WTC11 (cell line): ENCODE data around the gene PHLDB1. TPM values are rescaled to one million over a fixed set of nuclear protein-coding genes. Genes with fewer than 3 reads are reported as not detected.
"Not testable (repeated sequence)": the region's sequence is repeated elsewhere in the genome, so short reads cannot be mapped to it uniquely, and the experiment has no call there.

Experiments
- ATAC-seq: fragments of 200-7000 bp; cut with Tn5 transposase; 2 replicates; pipeline ENCODE4 v1.10.0; 2021; ENCODE audit warnings: mild to moderate bottlenecking, moderate library complexity
- CTCF ChIA-PET: fragments of 300-600 bp; sonication (Branson Sonifier 250); formaldehyde crosslinking; loops from one replicate; lab custom pipeline; 2021; ENCODE audit warnings: antibody characterized with exemption; lab: Charles Lee
- POLR2A ChIA-PET: fragments of 350-600 bp; sonication (Branson Sonifier 250); formaldehyde crosslinking; loops from one replicate; lab custom pipeline; 2021; ENCODE audit warnings: antibody characterized with exemption; lab: Charles Lee
- DNase-seq: peaks from one replicate; pipeline ENCODE4 v3.0.0; 2021; ENCODE audit warnings: low spot score
- H3K27ac Mint-ChIP-seq: 2 replicates; pipeline ENCODE4 v1.8.0; 2021; ENCODE audit warnings: mixed read lengths
- H3K27me3 Mint-ChIP-seq: 2 replicates; pipeline ENCODE4 v1.8.0; 2021; ENCODE audit warnings: low read depth, mild to moderate bottlenecking, moderate library complexity, mixed read lengths
- H3K36me3 Mint-ChIP-seq: 2 replicates; pipeline ENCODE4 v1.8.0; 2021; ENCODE audit warnings: mixed read lengths
- H3K4me1 Mint-ChIP-seq: 2 replicates; pipeline ENCODE4 v1.8.0; 2022; ENCODE audit warnings: mixed read lengths
- H3K4me3 Mint-ChIP-seq: 2 replicates; pipeline ENCODE4 v1.8.0; 2021; ENCODE audit warnings: mild to moderate bottlenecking, moderate library complexity, mixed read lengths
- H3K9me3 Mint-ChIP-seq: 2 replicates; pipeline ENCODE4 v1.8.0; 2021; ENCODE audit warnings: mixed read lengths
- ELF4 ChIP-seq: sonication (generic); formaldehyde crosslinking; IDR thresholded peaks from 2 replicates; pipeline ENCODE4 v1.8.1; 2022; ENCODE audit warnings: low read depth, mild to moderate bottlenecking, moderate library complexity, missing genetic modification reagents
- FOXP1 ChIP-seq: sonication (generic); formaldehyde crosslinking; IDR thresholded peaks from 2 replicates; pipeline ENCODE4 v1.8.0; 2022; ENCODE audit warnings: missing genetic modification reagents, mild to moderate bottlenecking, moderate library complexity, borderline replicate concordance
- GTF2I ChIP-seq: fragments of 250-450 bp; sonication (Bioruptor Pico); conservative IDR thresholded peaks from 2 replicates; pipeline ENCODE4 v1.4.0; 2021; ENCODE audit warnings: mild to moderate bottlenecking
- MXD4 ChIP-seq: fragments of 250-450 bp; sonication (Bioruptor Pico); IDR thresholded peaks from 2 replicates; pipeline ENCODE4 v1.8.0; 2021; ENCODE audit warnings: mild to moderate bottlenecking, moderate library complexity, borderline replicate concordance
- NR3C1 ChIP-seq: sonication (generic); formaldehyde crosslinking; conservative IDR thresholded peaks from 2 replicates; pipeline ENCODE4 v1.8.1; 2023; ENCODE audit warnings: low read depth, mild to moderate bottlenecking, missing genetic modification reagents
- ZNF121 ChIP-seq: sonication (generic); formaldehyde crosslinking; IDR thresholded peaks from 2 replicates; pipeline ENCODE4 v1.8.0; 2023; ENCODE audit warnings: missing genetic modification reagents
- ZNF232 ChIP-seq: sonication (generic); formaldehyde crosslinking; IDR thresholded peaks from 2 replicates; pipeline ENCODE4 v1.8.0; 2022; ENCODE audit warnings: mild to moderate bottlenecking, missing genetic modification reagents
- ZNF416 ChIP-seq: fragments of 250-450 bp; sonication (Bioruptor Pico); IDR thresholded peaks from 2 replicates; pipeline ENCODE4 v1.9.0; 2021; ENCODE audit warnings: mild to moderate bottlenecking, inconsistent platforms
- ZNF423 ChIP-seq: fragments of 250-450 bp; sonication (Bioruptor Pico); IDR thresholded peaks from 2 replicates; pipeline ENCODE4 v2.1.2; 2022; ENCODE audit warnings: mild to moderate bottlenecking, moderate library complexity
- ZNF671 ChIP-seq: fragments of 250-450 bp; sonication (Bioruptor Pico); IDR thresholded peaks from 2 replicates; pipeline ENCODE4 v1.8.0; 2021; ENCODE audit warnings: mild to moderate bottlenecking
- total RNA-seq: library from RNA; stranded (reverse); gene quantifications from 3 replicates; pipeline ENCODE4 v1.2.3, GENCODE V29; 2021
- TF ChIP-seq, protein P1 (sequence below): sonication (generic); formaldehyde crosslinking; IDR thresholded peaks from 2 replicates; pipeline ENCODE4 v1.8.0; 2022; ENCODE audit warnings: mild to moderate bottlenecking, missing genetic modification reagents
- TF ChIP-seq, protein P2 (sequence below): sonication (generic); formaldehyde crosslinking; IDR thresholded peaks from 2 replicates; pipeline ENCODE4 v1.8.1; 2022; ENCODE audit warnings: low read depth, missing genetic modification reagents, borderline replicate concordance
- TF ChIP-seq, protein P3 (sequence below): sonication (generic); formaldehyde crosslinking; IDR thresholded peaks from 2 replicates; pipeline ENCODE4 v1.8.0; 2022; ENCODE audit warnings: mild to moderate bottlenecking, missing genetic modification reagents
- TF ChIP-seq, protein P4 (sequence below): sonication (generic); formaldehyde crosslinking; IDR thresholded peaks from 2 replicates; pipeline ENCODE4 v1.8.1; 2023; ENCODE audit warnings: mild to moderate bottlenecking, moderate library complexity, missing genetic modification reagents
- TF ChIP-seq, protein P5 (sequence below): sonication (generic); formaldehyde crosslinking; IDR thresholded peaks from 2 replicates; pipeline ENCODE4 v1.8.0; 2022; ENCODE audit warnings: missing genetic modification reagents
- TF ChIP-seq, protein P6 (sequence below): fragments of 200-600 bp; IDR thresholded peaks from 2 replicates; pipeline ENCODE4 v1.8.0; 2022; ENCODE audit warnings: antibody characterized with exemption

Gene PHLDB1
- total RNA-seq, 1 experiment from 2014 or later, result 83.1 TPM

DNA sequence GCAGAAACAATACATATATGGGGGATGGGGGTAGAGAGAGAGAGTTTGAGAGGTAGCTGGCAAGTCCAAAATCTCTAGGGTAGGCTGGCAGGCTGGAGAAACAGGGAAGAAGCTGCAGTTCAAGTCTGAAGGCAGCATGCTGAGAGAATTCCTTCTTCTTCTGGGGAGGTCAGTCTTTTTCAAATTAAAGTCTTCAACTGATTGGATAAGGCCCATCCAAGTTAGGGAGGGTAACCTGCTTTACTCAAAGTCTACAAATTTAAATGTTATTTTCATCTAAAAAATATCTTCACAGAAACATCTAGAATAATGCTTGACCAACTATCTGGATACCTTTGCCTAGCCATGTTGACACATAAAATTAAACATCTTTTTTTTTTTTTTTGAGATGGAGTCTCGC, 75.0 kb downstream of the PHLDB1 start:
- peaks cover 8% of the 10 kb centered on the region for H3K27me3 Mint-ChIP-seq
- peaks cover 4% of the 10 kb centered on the region; the same call in 1 of the 2 replicates for H3K36me3 Mint-ChIP-seq
- no peak overlapping the region for H3K27ac Mint-ChIP-seq
- no peak overlapping the region for H3K4me3 Mint-ChIP-seq
- TF ChIP-seq ZNF232 (CRISPR knock-in tag), result no peak
- TF ChIP-seq FOXP1, result no peak
- no peak for TF ChIP-seq ZNF671 (CRISPR knock-in tag)
- TF ChIP-seq, protein P1, sequence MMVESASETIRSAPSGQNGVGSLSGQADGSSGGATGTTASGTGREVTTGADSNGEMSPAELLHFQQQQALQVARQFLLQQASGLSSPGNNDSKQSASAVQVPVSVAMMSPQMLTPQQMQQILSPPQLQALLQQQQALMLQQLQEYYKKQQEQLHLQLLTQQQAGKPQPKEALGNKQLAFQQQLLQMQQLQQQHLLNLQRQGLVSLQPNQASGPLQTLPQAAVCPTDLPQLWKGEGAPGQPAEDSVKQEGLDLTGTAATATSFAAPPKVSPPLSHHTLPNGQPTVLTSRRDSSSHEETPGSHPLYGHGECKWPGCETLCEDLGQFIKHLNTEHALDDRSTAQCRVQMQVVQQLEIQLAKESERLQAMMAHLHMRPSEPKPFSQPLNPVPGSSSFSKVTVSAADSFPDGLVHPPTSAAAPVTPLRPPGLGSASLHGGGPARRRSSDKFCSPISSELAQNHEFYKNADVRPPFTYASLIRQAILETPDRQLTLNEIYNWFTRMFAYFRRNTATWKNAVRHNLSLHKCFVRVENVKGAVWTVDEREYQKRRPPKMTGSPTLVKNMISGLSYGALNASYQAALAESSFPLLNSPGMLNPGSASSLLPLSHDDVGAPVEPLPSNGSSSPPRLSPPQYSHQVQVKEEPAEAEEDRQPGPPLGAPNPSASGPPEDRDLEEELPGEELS (CRISPR knock-in tag), result no peak
- no peak for TF ChIP-seq ZNF423 (CRISPR knock-in tag)
- TF ChIP-seq, protein P2, sequence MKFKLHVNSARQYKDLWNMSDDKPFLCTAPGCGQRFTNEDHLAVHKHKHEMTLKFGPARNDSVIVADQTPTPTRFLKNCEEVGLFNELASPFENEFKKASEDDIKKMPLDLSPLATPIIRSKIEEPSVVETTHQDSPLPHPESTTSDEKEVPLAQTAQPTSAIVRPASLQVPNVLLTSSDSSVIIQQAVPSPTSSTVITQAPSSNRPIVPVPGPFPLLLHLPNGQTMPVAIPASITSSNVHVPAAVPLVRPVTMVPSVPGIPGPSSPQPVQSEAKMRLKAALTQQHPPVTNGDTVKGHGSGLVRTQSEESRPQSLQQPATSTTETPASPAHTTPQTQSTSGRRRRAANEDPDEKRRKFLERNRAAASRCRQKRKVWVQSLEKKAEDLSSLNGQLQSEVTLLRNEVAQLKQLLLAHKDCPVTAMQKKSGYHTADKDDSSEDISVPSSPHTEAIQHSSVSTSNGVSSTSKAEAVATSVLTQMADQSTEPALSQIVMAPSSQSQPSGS, result no peak
- TF ChIP-seq ELF4 (CRISPR knock-in tag), result no peak
- no peak for TF ChIP-seq ZNF416 (CRISPR knock-in tag)
- TF ChIP-seq, protein P3, sequence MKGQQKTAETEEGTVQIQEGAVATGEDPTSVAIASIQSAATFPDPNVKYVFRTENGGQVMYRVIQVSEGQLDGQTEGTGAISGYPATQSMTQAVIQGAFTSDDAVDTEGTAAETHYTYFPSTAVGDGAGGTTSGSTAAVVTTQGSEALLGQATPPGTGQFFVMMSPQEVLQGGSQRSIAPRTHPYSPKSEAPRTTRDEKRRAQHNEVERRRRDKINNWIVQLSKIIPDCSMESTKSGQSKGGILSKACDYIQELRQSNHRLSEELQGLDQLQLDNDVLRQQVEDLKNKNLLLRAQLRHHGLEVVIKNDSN, result no peak
- no peak for TF ChIP-seq GTF2I
- TF ChIP-seq, protein P4, sequence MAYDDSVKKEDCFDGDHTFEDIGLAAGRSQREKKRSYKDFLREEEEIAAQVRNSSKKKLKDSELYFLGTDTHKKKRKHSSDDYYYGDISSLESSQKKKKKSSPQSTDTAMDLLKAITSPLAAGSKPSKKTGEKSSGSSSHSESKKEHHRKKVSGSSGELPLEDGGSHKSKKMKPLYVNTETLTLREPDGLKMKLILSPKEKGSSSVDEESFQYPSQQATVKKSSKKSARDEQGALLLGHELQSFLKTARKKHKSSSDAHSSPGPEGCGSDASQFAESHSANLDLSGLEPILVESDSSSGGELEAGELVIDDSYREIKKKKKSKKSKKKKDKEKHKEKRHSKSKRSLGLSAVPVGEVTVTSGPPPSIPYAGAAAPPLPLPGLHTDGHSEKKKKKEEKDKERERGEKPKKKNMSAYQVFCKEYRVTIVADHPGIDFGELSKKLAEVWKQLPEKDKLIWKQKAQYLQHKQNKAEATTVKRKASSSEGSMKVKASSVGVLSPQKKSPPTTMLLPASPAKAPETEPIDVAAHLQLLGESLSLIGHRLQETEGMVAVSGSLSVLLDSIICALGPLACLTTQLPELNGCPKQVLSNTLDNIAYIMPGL (CRISPR knock-in tag), result no peak
- TF ChIP-seq ZNF121, result no peak
- TF ChIP-seq, protein P5, sequence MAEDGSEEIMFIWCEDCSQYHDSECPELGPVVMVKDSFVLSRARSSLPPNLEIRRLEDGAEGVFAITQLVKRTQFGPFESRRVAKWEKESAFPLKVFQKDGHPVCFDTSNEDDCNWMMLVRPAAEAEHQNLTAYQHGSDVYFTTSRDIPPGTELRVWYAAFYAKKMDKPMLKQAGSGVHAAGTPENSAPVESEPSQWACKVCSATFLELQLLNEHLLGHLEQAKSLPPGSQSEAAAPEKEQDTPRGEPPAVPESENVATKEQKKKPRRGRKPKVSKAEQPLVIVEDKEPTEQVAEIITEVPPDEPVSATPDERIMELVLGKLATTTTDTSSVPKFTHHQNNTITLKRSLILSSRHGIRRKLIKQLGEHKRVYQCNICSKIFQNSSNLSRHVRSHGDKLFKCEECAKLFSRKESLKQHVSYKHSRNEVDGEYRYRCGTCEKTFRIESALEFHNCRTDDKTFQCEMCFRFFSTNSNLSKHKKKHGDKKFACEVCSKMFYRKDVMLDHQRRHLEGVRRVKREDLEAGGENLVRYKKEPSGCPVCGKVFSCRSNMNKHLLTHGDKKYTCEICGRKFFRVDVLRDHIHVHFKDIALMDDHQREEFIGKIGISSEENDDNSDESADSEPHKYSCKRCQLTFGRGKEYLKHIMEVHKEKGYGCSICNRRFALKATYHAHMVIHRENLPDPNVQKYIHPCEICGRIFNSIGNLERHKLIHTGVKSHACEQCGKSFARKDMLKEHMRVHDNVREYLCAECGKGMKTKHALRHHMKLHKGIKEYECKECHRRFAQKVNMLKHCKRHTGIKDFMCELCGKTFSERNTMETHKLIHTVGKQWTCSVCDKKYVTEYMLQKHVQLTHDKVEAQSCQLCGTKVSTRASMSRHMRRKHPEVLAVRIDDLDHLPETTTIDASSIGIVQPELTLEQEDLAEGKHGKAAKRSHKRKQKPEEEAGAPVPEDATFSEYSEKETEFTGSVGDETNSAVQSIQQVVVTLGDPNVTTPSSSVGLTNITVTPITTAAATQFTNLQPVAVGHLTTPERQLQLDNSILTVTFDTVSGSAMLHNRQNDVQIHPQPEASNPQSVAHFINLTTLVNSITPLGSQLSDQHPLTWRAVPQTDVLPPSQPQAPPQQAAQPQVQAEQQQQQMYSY (CRISPR knock-in tag), result no peak
- TF ChIP-seq MXD4 (CRISPR knock-in tag), result no peak
- TF ChIP-seq NR3C1 (CRISPR knock-in tag), result no peak
- TF ChIP-seq, protein P6, sequence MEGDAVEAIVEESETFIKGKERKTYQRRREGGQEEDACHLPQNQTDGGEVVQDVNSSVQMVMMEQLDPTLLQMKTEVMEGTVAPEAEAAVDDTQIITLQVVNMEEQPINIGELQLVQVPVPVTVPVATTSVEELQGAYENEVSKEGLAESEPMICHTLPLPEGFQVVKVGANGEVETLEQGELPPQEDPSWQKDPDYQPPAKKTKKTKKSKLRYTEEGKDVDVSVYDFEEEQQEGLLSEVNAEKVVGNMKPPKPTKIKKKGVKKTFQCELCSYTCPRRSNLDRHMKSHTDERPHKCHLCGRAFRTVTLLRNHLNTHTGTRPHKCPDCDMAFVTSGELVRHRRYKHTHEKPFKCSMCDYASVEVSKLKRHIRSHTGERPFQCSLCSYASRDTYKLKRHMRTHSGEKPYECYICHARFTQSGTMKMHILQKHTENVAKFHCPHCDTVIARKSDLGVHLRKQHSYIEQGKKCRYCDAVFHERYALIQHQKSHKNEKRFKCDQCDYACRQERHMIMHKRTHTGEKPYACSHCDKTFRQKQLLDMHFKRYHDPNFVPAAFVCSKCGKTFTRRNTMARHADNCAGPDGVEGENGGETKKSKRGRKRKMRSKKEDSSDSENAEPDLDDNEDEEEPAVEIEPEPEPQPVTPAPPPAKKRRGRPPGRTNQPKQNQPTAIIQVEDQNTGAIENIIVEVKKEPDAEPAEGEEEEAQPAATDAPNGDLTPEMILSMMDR, result no peak
- DNase-seq (no peak), ATAC-seq (no peak)
- peaks cover 5% of the 10 kb centered on the region for H3K9me3 Mint-ChIP-seq
- peaks cover 12% of the 10 kb centered on the region for H3K4me1 Mint-ChIP-seq
- ChIA-PET CTCF (no interaction called here), POLR2A (interaction anchor here (0.7 kb wide), 1 partner anchor 73 kb away, joined by 6 read pairs; no protein-coding TSS in a partner anchor)

DNA sequence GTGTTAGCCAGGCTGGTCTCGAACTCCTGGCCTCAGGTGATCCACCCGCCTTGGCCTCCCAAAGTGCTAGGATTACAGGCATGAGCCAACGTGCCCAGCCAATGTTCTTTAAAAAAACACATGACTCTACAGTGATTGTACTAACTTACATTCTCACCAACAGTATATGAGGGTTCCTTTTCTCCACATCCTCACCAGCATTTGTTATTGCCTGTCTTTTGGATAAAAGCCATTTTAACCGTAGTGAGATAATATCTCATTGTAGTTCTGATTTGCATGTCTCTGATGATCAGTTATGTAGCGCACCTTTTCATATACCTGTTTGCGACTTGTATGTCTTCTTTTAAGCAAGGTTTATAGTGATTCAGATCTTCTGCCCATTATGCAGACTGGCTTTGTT, 75.5 kb downstream of the PHLDB1 start:
- DNase-seq, H3K27me3 Mint-ChIP-seq, H3K36me3 Mint-ChIP-seq, CTCF ChIA-PET, H3K9me3 Mint-ChIP-seq, H3K27ac Mint-ChIP-seq, H3K4me3 Mint-ChIP-seq, ATAC-seq: not testable (repeated sequence)
- POLR2A ChIA-PET, result interaction anchor here (0.7 kb wide), 1 partner anchor 73 kb away, joined by 6 read pairs; no protein-coding TSS in a partner anchor
- peaks cover 15% of the 10 kb centered on the region for H3K4me1 Mint-ChIP-seq
